SK-N-SH (cell line): ENCODE data around the gene ST6GALNAC2. TPM values are rescaled to one million over a fixed set of nuclear protein-coding genes. Genes with fewer than 3 reads are reported as not detected.
"Not testable (repeated sequence)": the region's sequence is repeated elsewhere in the genome, so short reads cannot be mapped to it uniquely, and the experiment has no call there.

ENCODE experiments used
- CTCF ChIA-PET: fragments of 300-600, 350-600 bp; formaldehyde crosslinking; extraction: SDS; loops from one replicate; lab custom pipeline; 2021; lab: Yijun Ruan, JAX
- POLR2A ChIA-PET: fragments of 350-600 bp; sonication (Branson Sonifier 250); formaldehyde crosslinking; extraction: SDS; loops from one replicate; lab custom pipeline; 2020; ENCODE audit warnings: antibody characterized with exemption, inconsistent platforms; lab: Yijun Ruan, JAX
- DNase-seq: peaks from one replicate; pipeline ENCODE4 v3.0.0; 2012
- H2AFZ ChIP-seq: fragments of 200-600 bp; sonication (generic); 2 replicates; pipeline ENCODE4 v1.8.1; 2016; ENCODE audit warnings: antibody characterized with exemption, mild to moderate bottlenecking, low read depth
- H3F3A ChIP-seq: fragments of 200-600 bp; sonication (generic); replicated peaks from 2 replicates; pipeline ENCODE3; 2016; ENCODE audit warnings: antibody characterized with exemption, mild to moderate bottlenecking; ENCODE audit not compliant: insufficient read depth
- H3K27ac ChIP-seq, 2 experiments: fragments of 200-500 bp in 1 of 2; fragments of 200-600 bp in 1 of 2; sonication (Bioruptor generic) in 1 of 2; sonication (generic), shearing (Covaris generic) in 1 of 2; 2 replicates each; pipeline versions ENCODE4 v1.5.1 to v1.6.1; 2014 to 2016; ENCODE audit warnings: low read depth in 2 of 2, inconsistent platforms in 1 of 2, low read length in 1 of 2, mild to moderate bottlenecking in 1 of 2, mixed read lengths in 1 of 2
- H3K27me3 ChIP-seq: fragments of 200-600 bp; sonication (generic), shearing (Covaris generic); 2 replicates; pipeline ENCODE4 v1.6.1; 2016; ENCODE audit warnings: mixed run types; ENCODE audit not compliant: insufficient read depth
- H3K36me3 ChIP-seq, 2 experiments: fragments of 200-500 bp in 1 of 2; fragments of 200-600 bp in 1 of 2; sonication (Bioruptor generic) in 1 of 2; sonication (generic) in 1 of 2; replicated peaks in 1 of 2; 2 replicates each; pipeline versions ENCODE3 to v1.5.1; 2014 to 2016; ENCODE audit warnings: low read length in 1 of 2, mild to moderate bottlenecking in 1 of 2; ENCODE audit not compliant: insufficient read depth in 2 of 2, control insufficient read depth in 1 of 2
- H3K4me1 ChIP-seq, 2 experiments: fragments of 200-500 bp in 1 of 2; fragments of 200-600 bp in 1 of 2; sonication (Bioruptor generic) in 1 of 2; sonication (generic), shearing (Covaris generic) in 1 of 2; 2 replicates each; pipeline versions ENCODE4 v1.5.1 to v1.6.1; 2014 to 2016; ENCODE audit warnings: low read depth in 1 of 2, low read length in 1 of 2, mixed run types in 1 of 2; ENCODE audit not compliant: insufficient read depth in 2 of 2, control insufficient read depth in 1 of 2
- H3K4me2 ChIP-seq: fragments of 200-600 bp; sonication (generic), shearing (Covaris generic); 2 replicates; pipeline ENCODE4 v1.6.1; 2017; ENCODE audit warnings: mixed run types
- H3K4me3 ChIP-seq, 2 experiments: fragments of 200-500 bp in 1 of 2; fragments of 200-600 bp in 1 of 2; sonication (Bioruptor generic) in 1 of 2; sonication (generic), shearing (Covaris generic) in 1 of 2; 2 replicates each; pipeline versions ENCODE4 v1.5.1 to v1.8.1; 2014 to 2016; ENCODE audit warnings: low read depth in 2 of 2, inconsistent platforms in 1 of 2, low read length in 1 of 2, mild to moderate bottlenecking in 1 of 2, mixed read lengths in 1 of 2, moderate library complexity in 1 of 2
- H3K79me2 ChIP-seq: fragments of 200-600 bp; sonication (generic); 2 replicates; pipeline ENCODE4 v1.8.1; 2017; ENCODE audit warnings: mild to moderate bottlenecking; ENCODE audit not compliant: insufficient read depth
- H3K9ac ChIP-seq: fragments of 200-600 bp; sonication (generic); 2 replicates; pipeline ENCODE4 v1.6.1; 2017; ENCODE audit warnings: mixed run types
- H3K9me2 ChIP-seq: fragments of 200-600 bp; sonication (generic); 2 replicates; pipeline ENCODE4 v1.6.1; 2017; ENCODE audit warnings: mixed run types
- H3K9me3 ChIP-seq: fragments of 200-600 bp; sonication (generic); 2 replicates; pipeline ENCODE4 v1.6.1; 2017; ENCODE audit warnings: mixed run types, mild to moderate bottlenecking, moderate library complexity
- H4K20me1 ChIP-seq: fragments of 200-600 bp; sonication (generic); 2 replicates; pipeline ENCODE4 v1.6.1; 2017; ENCODE audit warnings: mild to moderate bottlenecking, mixed run types; ENCODE audit not compliant: insufficient read depth
- EZH2phosphoT487 ChIP-seq: fragments of 200-600 bp; sonication (generic); IDR thresholded peaks from 2 replicates; pipeline ENCODE4 v1.6.1; 2017; ENCODE audit warnings: low read depth, mixed run types, mild to moderate bottlenecking, antibody characterized with exemption, moderate library complexity, borderline replicate concordance
- NFIC ChIP-seq: IDR thresholded peaks from 2 replicates; pipeline ENCODE4 v1.4.0; 2012; ENCODE audit warnings: borderline replicate concordance
- POLR2AphosphoS5 ChIP-seq: IDR thresholded peaks from 2 replicates; pipeline ENCODE4 v1.6.1; 2012; ENCODE audit warnings: low read depth, low read length
- RXRA ChIP-seq: IDR thresholded peaks from 2 replicates; pipeline ENCODE4 v1.4.0; 2012; ENCODE audit warnings: low read depth, mild to moderate bottlenecking, borderline replicate concordance
- WGBS: methylation state at CpG from one replicate; pipeline ENCODE4 v1.1.6; 2017; ENCODE audit warnings: low lambda C conversion rate; 5-methylcytosine and 5-hydroxymethylcytosine counted together
- polyA plus RNA-seq, 3 experiments: library from polyadenylated mRNA; depleted of rRNA; stranded (reverse); fragments of >200 nt; gene quantifications; 2 replicates each; pipeline ENCODE4 v1.2.3, GENCODE V29; 2012
- TF ChIP-seq, protein P1 (sequence below): fragments of 150-350 bp; IDR thresholded peaks from 2 replicates; pipeline ENCODE4 v1.6.1; 2016; ENCODE audit warnings: mild to moderate bottlenecking, low read depth, low read length

Gene ST6GALNAC2
- polyA plus RNA-seq, 1 of the 3 experiments (the other 2 are of a cell fraction) = 0.94 TPM

DNA sequence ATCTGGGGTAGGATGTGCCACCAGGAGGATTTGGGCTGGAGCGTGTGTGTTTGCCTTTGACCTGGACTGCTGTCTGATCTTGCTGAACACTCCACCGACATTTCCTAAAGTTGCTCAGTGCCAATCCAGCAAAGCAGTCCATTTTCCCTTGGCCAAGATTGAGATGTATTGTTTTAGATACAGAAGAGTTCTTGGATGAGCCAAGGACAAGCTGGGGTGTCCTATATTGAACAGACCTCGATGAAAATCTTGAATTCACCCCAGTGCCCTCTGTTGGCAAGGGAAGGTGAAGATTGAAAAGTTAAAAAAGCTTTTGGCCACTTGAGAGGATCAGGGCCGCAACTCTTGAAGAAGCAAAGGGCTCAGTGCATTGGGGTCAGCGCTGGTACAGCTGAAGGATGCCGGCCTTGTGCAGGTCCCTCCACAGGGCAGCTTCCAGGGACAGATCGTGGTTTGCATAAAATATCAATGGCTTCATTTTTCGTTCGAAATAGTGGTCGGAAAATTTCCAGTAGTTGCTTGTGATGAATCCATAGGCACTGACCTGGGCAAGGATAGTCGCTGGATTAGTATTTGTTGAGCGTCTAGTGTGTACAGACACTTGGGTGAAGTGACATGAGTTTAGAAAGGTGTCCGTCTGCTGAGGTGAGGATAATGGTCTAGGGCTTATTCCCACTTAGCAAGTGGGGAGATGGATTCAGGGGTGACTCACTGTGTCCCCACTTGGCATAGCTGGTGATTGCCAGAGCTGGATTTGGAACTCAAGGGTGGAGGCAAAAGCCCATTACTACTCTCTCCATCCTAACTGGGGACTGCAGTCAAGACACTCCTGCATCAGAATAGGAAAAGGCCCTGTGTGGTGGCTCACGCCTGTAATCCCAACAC lies 19.7 kb downstream of the ST6GALNAC2 start (continued):
- TF ChIP-seq, protein P1, sequence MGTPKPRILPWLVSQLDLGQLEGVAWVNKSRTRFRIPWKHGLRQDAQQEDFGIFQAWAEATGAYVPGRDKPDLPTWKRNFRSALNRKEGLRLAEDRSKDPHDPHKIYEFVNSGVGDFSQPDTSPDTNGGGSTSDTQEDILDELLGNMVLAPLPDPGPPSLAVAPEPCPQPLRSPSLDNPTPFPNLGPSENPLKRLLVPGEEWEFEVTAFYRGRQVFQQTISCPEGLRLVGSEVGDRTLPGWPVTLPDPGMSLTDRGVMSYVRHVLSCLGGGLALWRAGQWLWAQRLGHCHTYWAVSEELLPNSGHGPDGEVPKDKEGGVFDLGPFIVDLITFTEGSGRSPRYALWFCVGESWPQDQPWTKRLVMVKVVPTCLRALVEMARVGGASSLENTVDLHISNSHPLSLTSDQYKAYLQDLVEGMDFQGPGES = no peak
- TF ChIP-seq EZH2phosphoT487 (no peak), NFIC (no peak), RXRA (no peak)

DNA sequence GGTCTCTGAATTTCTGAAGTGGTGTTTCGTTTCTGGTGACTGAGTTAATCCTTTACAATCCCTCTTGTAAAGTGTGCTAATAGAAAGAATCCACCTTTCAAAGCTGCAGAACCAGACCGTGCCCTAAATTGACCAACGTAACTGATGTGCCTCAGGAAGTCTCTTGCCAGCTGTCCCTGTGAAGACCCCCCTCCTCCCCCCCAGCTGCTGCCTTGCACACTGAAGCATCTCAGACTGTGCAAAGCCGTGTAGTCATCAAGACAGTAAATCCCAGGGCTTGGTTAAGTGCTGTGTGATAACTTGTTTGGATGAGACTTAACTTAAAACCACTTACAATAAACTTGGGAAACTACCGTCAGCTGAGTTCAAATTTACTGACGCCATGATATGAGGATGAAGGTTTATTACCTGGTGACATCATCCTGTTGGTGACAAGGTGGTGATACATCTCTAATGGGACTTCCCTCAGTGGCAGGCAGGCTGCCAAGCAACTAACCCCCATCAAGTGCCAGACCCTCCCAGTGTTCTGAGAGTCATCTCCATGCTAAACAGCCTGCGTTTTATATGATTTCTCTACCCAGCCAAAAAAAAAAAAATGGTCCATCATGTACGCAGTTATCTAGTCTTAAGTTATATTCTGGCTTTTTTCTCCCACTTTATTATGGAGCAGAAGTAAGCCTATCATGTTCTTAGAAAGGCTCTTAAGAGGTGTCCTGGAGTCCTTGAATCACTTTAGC lies 20.5 kb downstream of the ST6GALNAC2 start:
- H3K9me3 ChIP-seq, H3K4me3 ChIP-seq, H3K27ac ChIP-seq, H3K27me3 ChIP-seq, H2AFZ ChIP-seq, POLR2A ChIA-PET, H3K9ac ChIP-seq, H3K9me2 ChIP-seq: not testable (repeated sequence)
- H3K4me1 ChIP-seq = peaks cover 22 to 26% of the 10 kb centered on the region in 2 experiments
- H4K20me1 ChIP-seq = peaks cover 55% of the 10 kb centered on the region
- H3K79me2 ChIP-seq = peaks cover 28% of the 10 kb centered on the region
- DNase-seq = peak; percentile 32
- WGBS = 88% methylated on average over 8 of the region's 8 CpGs
- 0 out of 2 replicates have a peak overlapping the region, but pooled peaks have one; percentile 16 for H3K4me2 ChIP-seq
- peaks cover 31 to 39% of the 10 kb centered on the region in 2 experiments for H3K36me3 ChIP-seq
- peaks cover 49% of the 10 kb centered on the region for H3F3A ChIP-seq
- CTCF ChIA-PET = interaction anchor here (1.0 to 8.8 kb wide), 5 partner anchors 6 to 170 kb away, joined by 3 to 89 read pairs (median 25); no protein-coding TSS in a partner anchor
- TF ChIP-seq POLR2AphosphoS5 = 0 out of 2 replicates have a peak, but pooled peaks have one; percentile 7

DNA sequence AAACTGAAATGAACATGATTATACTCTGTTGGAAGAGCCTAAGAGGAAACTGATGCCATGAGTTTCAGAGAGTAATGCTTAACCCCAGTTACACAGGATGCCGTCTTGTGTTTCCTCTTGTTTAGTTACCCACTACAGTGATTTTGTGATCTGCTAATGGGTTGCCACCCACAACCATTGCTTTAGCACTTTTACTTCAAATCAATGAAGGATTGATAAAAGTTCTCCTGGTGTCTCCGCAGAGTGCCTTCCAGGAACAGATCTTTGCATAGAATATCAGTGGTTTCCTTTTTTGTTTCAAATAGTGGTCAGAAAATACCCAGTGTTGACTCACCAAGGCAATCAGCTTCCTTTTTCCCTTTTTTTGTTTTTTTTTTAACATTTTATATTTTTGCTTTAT lies 22.3 kb downstream of the ST6GALNAC2 start:
- Histone ChIP-seq H3K79me2 (peaks cover 46% of the 10 kb centered on the region), H3F3A (peaks cover 59% of the 10 kb centered on the region), H3K36me3 (peaks cover 42% of the 10 kb centered on the region in 2 experiments), H4K20me1 (peaks cover 71% of the 10 kb centered on the region), H3K4me1 (peaks cover 30 to 37% of the 10 kb centered on the region in 2 experiments), H3K27ac (peak overlapping the region in 1 of 2 experiments; percentile 73; a peak in 1 of 4 replicates)
- CTCF ChIA-PET = interaction anchor here (14.3 kb wide), 1 partner anchor 60 kb away, joined by 206 read pairs; no protein-coding TSS in a partner anchor
- WGBS = 92% methylated on average over 2 of the region's 2 CpGs
- H2AFZ ChIP-seq, H3K9me2 ChIP-seq, H3K9me3 ChIP-seq, H3K4me3 ChIP-seq, DNase-seq, POLR2A ChIA-PET, H3K27me3 ChIP-seq, H3K4me2 ChIP-seq, H3K9ac ChIP-seq: not testable (repeated sequence)
